Endothelial cell of coronary artery (primary cell): Measurements from ENCODE around the gene ATP11A. TPM values are rescaled to one million over a fixed set of nuclear protein-coding genes. Genes with fewer than 3 reads are reported as not detected.

Experiments used
- total RNA-seq: library from RNA; depleted of rRNA; stranded (reverse); fragments of >200 nt; gene quantifications from 2 replicates; pipeline ENCODE4 v1.2.3, GENCODE V29; 2014

Gene ATP11A
- total RNA-seq = 17.3 and 27.1 TPM in 2 replicates

DNA sequence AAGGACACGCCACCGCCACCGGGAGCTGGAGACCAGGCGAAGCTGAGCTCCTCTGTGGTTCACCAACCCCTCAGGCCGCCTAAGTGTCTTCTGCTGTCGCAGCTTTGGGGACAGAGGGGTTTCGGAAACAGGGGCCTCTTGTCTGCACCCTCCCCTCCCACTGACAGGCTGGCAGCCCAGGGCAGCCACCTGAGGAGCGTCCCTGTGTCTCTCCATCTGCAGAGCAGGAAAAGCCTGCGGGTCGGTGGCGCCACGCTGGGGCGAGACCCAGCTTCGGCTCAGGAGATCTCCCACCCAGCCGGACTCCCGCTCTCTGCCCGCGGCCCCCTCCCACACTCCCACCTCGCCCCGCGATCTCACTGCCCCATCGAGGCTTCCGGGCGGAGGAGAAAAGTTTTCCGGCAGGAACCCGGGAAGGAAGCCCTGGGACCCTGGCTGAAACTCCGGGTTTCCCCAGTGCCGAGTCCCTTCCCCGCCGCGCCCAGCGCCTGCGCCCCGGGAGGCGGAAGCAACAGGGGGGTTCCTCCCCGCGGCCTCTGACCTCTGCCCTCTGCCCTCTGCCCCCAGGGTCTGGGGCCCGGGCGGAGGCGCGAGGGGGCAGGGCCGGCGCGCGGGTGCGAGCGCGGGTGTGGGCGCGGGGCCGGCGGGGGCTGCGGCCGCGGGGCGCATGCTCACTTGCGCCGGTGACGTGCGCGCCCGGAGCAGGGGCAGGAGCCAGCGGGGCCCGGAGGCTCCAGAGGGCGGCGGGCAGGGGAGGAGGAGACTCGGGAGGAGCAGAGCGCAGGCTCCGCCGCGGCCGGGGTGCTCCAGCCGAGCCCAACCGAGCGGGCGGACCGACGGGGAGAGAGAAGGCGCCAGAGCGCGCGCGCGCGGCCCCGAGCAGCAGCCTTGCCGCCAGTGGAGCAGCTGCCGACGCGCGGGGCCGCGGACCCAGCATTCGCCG, at the start of gene ATP11A:
Gene ATP11A (plus strand): TSS at position 736 of the 943 bp plus-strand sequence. CDS start 379 bp downstream, outside the sequence.

Other genes starting within 250 kb of the ATP11A start
- 19.8 and 20.0 TPM in 2 replicates for gene TUBGCP3, start 101.9 kb upstream of the ATP11A start, total RNA-seq